Measurements from ENCODE around the gene SCAMP1.

Gene SCAMP1

GRCh38 chr5:78360674-78360923 lies 182 bp downstream of the SCAMP1 start:
- peaks cover 10 to 11% of the 10 kb centered on the region in 2 donors for H3K4me1 ChIP-seq (ENCODE audit: control insufficient read depth in 2 of 2, insufficient read depth in 2 of 2, low read length in 2 of 2)
- H3K27ac ChIP-seq (ENCODE audit: low read depth in 2 of 2, low read length in 2 of 2), result peak overlapping the region; percentile 77 to 91
- no peaks in the 10 kb centered on the region for H3K9me3 ChIP-seq (ENCODE audit: control insufficient read depth in 2 of 2, low read length in 2 of 2)

DNA sequence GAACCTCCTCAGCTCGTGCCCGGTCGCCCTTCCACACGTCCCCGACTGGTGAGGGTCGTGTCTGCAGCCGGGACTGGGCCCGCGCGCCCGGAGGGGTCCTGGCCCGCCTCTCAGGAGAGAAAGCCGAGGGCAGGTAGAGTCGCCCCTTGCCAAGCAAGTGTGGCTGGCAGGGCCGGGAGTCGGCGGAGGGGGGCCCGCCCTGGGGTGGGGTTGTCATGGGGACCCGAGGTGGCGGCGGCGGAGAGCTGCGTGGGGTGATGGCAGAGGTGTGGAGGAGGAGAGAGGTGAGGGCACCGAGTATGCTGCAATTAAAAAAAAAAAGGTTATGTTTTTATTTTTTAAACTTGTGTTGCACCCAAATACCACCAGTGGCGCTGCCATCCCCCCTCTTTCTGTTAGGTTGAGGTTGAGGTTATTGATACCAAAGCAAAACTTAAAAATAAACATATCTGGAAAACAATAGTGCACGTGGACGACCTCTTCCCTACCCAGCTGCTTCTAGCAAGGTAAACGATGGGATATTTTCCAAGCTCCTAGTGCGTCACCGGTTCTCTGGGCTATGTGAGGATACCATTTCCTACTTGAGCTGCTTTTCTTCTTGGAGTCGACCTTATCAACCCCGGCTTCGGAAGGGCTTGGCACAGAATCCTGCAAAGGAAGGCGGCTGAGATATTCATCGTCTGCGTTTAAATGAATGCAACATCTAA lies 660 bp downstream of the SCAMP1 start:
- Histone ChIP-seq H3K36me3 (ENCODE audit: control insufficient read depth in 2 of 2, insufficient read depth in 2 of 2, low read length in 2 of 2) (peaks cover 3 to 5% of the 10 kb centered on the region in 2 donors), H3K4me1 (ENCODE audit: control insufficient read depth in 2 of 2, insufficient read depth in 2 of 2, low read length in 2 of 2) (peaks cover 10 to 11% of the 10 kb centered on the region in 2 donors), H3K4me3 (ENCODE audit: low read length in 2 of 2) (peak overlapping the region; percentile 86 to 93), H3K9ac (ENCODE audit: low read depth in 1 of 2, low read length in 2 of 2) (peak overlapping the region; percentile 89 to 97), H3K27me3 (ENCODE audit: control insufficient read depth in 2 of 2, insufficient read depth in 2 of 2, low read length in 2 of 2) (no peaks in the 10 kb centered on the region), H3K27ac (ENCODE audit: low read depth in 2 of 2, low read length in 2 of 2) (peak overlapping the region; percentile 77 to 91), H3K9me3 (ENCODE audit: control insufficient read depth in 2 of 2, low read length in 2 of 2) (no peaks in the 10 kb centered on the region)

More at GRCh38 chr5:78360674-78360923, 182 bp downstream of the SCAMP1 start:
- no peaks in the 10 kb centered on the region for H3K27me3 ChIP-seq (ENCODE audit: control insufficient read depth in 2 of 2, insufficient read depth in 2 of 2, low read length in 2 of 2)
- H3K4me3 ChIP-seq (ENCODE audit: low read length in 2 of 2), result peak overlapping the region; percentile 86 to 93
- H3K9ac ChIP-seq (ENCODE audit: low read depth in 1 of 2, low read length in 2 of 2), result peak overlapping the region; percentile 89 to 97
- H3K36me3 ChIP-seq (ENCODE audit: control insufficient read depth in 2 of 2, insufficient read depth in 2 of 2, low read length in 2 of 2), result peaks cover 3 to 5% of the 10 kb centered on the region in 2 donors

DNA sequence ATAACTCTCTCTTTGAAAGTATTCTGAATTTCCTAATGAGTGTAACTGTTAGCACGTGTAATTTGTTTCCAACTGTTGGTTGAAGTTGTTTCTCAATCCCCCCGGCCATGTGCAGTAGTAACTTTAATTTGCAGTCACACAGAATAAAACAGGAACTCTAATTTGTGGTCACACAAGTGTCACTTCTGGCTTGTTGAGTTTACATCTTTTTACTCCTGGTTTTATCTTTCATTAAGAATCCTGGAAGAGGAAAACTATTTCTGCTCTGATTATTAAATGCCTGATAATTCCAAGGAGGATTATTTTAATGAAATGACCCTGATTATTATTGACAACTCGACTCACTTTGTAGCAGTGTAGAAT lies 1.2 kb downstream of the SCAMP1 start:
- Histone ChIP-seq H3K9ac (ENCODE audit: low read depth in 1 of 2, low read length in 2 of 2) (peak overlapping the region in 1 of 2 donors; percentile 97), H3K9me3 (ENCODE audit: control insufficient read depth in 2 of 2, low read length in 2 of 2) (no peaks in the 10 kb centered on the region), H3K27me3 (ENCODE audit: control insufficient read depth in 2 of 2, insufficient read depth in 2 of 2, low read length in 2 of 2) (no peaks in the 10 kb centered on the region), H3K36me3 (ENCODE audit: control insufficient read depth in 2 of 2, insufficient read depth in 2 of 2, low read length in 2 of 2) (peaks cover 0 to 5% of the 10 kb centered on the region in 2 donors), H3K4me1 (ENCODE audit: control insufficient read depth in 2 of 2, insufficient read depth in 2 of 2, low read length in 2 of 2) (peaks cover 10 to 11% of the 10 kb centered on the region in 2 donors), H3K27ac (ENCODE audit: low read depth in 2 of 2, low read length in 2 of 2) (peak overlapping the region; percentile 16 to 91), H3K4me3 (ENCODE audit: low read length in 2 of 2) (peak overlapping the region; percentile 86 to 93)

DNA sequence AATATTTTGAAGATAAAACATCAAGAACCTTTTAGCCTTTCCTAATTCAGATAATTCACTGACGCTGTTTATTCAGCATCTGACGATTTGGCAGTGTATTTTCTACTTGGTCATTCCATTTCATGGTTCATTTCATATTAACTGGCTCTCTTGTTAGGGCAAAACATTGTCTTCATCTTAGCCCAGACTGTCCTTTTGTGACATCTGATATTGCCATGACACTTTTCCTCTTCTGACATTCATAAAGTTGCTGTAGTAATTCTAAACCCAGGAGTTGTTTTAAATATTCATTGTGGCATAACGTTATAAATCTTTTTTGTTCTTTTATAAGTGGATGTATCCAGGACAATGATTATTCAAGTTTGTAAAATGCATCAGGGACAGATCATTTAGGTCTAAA lies 1.8 kb downstream of the SCAMP1 start:
- Histone ChIP-seq H3K4me3 (ENCODE audit: low read length in 2 of 2) (no peak overlapping the region), H3K9me3 (ENCODE audit: control insufficient read depth in 2 of 2, low read length in 2 of 2) (no peaks in the 10 kb centered on the region), H3K9ac (ENCODE audit: low read depth in 1 of 2, low read length in 2 of 2) (no peak overlapping the region), H3K27me3 (ENCODE audit: control insufficient read depth in 2 of 2, insufficient read depth in 2 of 2, low read length in 2 of 2) (no peaks in the 10 kb centered on the region), H3K36me3 (ENCODE audit: control insufficient read depth in 2 of 2, insufficient read depth in 2 of 2, low read length in 2 of 2) (peaks cover 0 to 2% of the 10 kb centered on the region in 2 donors), H3K27ac (ENCODE audit: low read depth in 2 of 2, low read length in 2 of 2) (no peak overlapping the region), H3K4me1 (ENCODE audit: control insufficient read depth in 2 of 2, insufficient read depth in 2 of 2, low read length in 2 of 2) (peaks cover 10 to 11% of the 10 kb centered on the region in 2 donors)

DNA sequence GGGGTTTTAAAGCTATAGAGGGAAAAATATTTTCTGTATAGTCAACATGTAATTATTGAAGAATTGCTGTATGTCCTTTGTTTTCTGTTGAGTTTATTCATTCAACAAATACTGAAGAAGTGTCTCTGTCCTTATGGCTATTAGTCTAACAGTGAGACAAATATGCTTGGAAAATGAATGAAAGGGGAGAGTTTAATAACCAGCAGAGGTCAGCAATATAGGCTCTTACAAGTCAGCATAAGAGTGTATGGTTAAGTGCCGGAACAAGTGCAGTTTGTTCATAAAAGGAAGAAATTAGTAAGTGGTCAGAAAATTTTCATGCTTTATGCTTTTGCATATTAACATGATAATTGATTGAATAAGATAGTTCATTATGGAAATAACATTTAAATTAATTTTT lies 3.6 kb downstream of the SCAMP1 start:
- Histone ChIP-seq H3K27ac (ENCODE audit: low read depth in 2 of 2, low read length in 2 of 2) (no peak overlapping the region), H3K9me3 (ENCODE audit: control insufficient read depth in 2 of 2, low read length in 2 of 2) (no peaks in the 10 kb centered on the region), H3K4me1 (ENCODE audit: control insufficient read depth in 2 of 2, insufficient read depth in 2 of 2, low read length in 2 of 2) (peaks cover 7 to 9% of the 10 kb centered on the region in 2 donors), H3K27me3 (ENCODE audit: control insufficient read depth in 2 of 2, insufficient read depth in 2 of 2, low read length in 2 of 2) (no peaks in the 10 kb centered on the region), H3K36me3 (ENCODE audit: control insufficient read depth in 2 of 2, insufficient read depth in 2 of 2, low read length in 2 of 2) (no peaks in the 10 kb centered on the region), H3K4me3 (ENCODE audit: low read length in 2 of 2) (no peak overlapping the region), H3K9ac (ENCODE audit: low read depth in 1 of 2, low read length in 2 of 2) (no peak overlapping the region)

DNA sequence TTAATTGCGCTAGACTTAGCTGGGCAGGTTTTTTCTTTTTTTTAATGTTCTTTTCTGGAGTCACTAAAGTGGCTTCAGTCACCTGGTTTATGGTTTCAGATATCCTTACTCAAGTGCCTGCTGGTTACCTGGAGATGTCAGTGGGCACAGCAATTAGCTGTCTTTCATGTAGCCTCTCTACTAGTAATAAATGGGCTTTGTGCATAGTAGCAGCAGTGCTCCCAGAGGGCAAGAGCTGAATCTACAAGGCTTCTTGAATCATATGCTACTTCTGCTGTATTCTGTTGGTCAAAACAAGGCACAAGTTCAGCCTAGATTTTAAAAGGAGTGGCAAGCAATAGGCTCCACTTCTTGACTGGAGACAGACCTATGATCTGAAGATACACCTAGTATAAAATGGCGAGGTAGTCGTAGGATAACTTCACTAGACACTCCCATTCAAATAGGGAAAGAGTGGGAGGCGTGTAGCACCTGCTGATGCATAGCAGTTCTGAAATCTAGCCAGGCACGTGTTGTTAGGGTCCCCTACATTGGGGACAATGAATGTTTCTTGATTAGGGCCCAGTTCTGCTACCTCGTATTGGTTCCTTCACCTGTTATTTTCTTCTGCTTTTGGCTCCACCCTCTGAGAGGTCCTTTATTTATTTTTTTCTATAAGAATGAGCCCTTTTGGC lies 7.0 kb downstream of the SCAMP1 start:
- Histone ChIP-seq H3K9ac (ENCODE audit: low read depth in 1 of 2, low read length in 2 of 2) (no peak overlapping the region), H3K4me3 (ENCODE audit: low read length in 2 of 2) (no peak overlapping the region), H3K9me3 (ENCODE audit: control insufficient read depth in 2 of 2, low read length in 2 of 2) (no peaks in the 10 kb centered on the region), H3K4me1 (ENCODE audit: control insufficient read depth in 2 of 2, insufficient read depth in 2 of 2, low read length in 2 of 2) (no peaks in the 10 kb centered on the region), H3K27ac (ENCODE audit: low read depth in 2 of 2, low read length in 2 of 2) (no peak overlapping the region), H3K27me3 (ENCODE audit: control insufficient read depth in 2 of 2, insufficient read depth in 2 of 2, low read length in 2 of 2) (no peaks in the 10 kb centered on the region), H3K36me3 (ENCODE audit: control insufficient read depth in 2 of 2, insufficient read depth in 2 of 2, low read length in 2 of 2) (no peaks in the 10 kb centered on the region)

GRCh38 chr5:78369680-78370079 lies 9.3 kb downstream of the SCAMP1 start:
- Histone ChIP-seq H3K27ac (ENCODE audit: low read depth in 2 of 2, low read length in 2 of 2) (no peak overlapping the region), H3K27me3 (ENCODE audit: control insufficient read depth in 2 of 2, insufficient read depth in 2 of 2, low read length in 2 of 2) (no peaks in the 10 kb centered on the region), H3K4me3 (ENCODE audit: low read length in 2 of 2) (no peak overlapping the region), H3K4me1 (ENCODE audit: control insufficient read depth in 2 of 2, insufficient read depth in 2 of 2, low read length in 2 of 2) (no peaks in the 10 kb centered on the region), H3K9ac (ENCODE audit: low read depth in 1 of 2, low read length in 2 of 2) (no peak overlapping the region), H3K9me3 (ENCODE audit: control insufficient read depth in 2 of 2, low read length in 2 of 2) (no peaks in the 10 kb centered on the region), H3K36me3 (ENCODE audit: control insufficient read depth in 2 of 2, insufficient read depth in 2 of 2, low read length in 2 of 2) (no peaks in the 10 kb centered on the region)

DNA sequence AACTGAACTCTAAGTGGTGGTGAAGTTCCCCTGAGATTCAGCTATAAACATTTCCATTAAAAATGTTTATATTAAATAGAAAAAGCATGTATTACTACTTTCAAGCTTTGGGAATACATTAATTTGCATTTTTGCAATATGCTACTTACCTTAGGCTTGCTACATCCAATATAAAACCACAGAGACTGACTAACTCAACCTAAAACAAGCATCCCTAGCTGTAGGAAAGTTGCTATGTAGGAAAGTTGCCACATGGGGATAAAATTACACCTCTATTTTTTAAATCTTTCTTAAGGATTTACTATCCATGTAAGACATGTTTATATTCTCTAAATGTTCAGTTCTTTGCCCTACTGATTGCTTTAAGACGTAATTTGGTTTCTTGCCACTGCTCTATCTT lies 12.8 kb downstream of the SCAMP1 start:
- Histone ChIP-seq H3K4me1 (ENCODE audit: control insufficient read depth in 2 of 2, insufficient read depth in 2 of 2, low read length in 2 of 2) (no peaks in the 10 kb centered on the region), H3K9ac (ENCODE audit: low read depth in 1 of 2, low read length in 2 of 2) (no peak overlapping the region), H3K36me3 (ENCODE audit: control insufficient read depth in 2 of 2, insufficient read depth in 2 of 2, low read length in 2 of 2) (no peaks in the 10 kb centered on the region), H3K4me3 (ENCODE audit: low read length in 2 of 2) (no peak overlapping the region), H3K9me3 (ENCODE audit: control insufficient read depth in 2 of 2, low read length in 2 of 2) (no peaks in the 10 kb centered on the region), H3K27me3 (ENCODE audit: control insufficient read depth in 2 of 2, insufficient read depth in 2 of 2, low read length in 2 of 2) (no peaks in the 10 kb centered on the region), H3K27ac (ENCODE audit: low read depth in 2 of 2, low read length in 2 of 2) (no peak overlapping the region)

- no peaks in the 10 kb centered on the region for H3K9me3 ChIP-seq (ENCODE audit: control insufficient read depth in 2 of 2, low read length in 2 of 2)
- H3K27ac ChIP-seq (ENCODE audit: low read depth in 2 of 2, low read length in 2 of 2), result no peak overlapping the region
- no peak overlapping the region for H3K4me3 ChIP-seq (ENCODE audit: low read length in 2 of 2)
- no peaks in the 10 kb centered on the region for H3K27me3 ChIP-seq (ENCODE audit: control insufficient read depth in 2 of 2, insufficient read depth in 2 of 2, low read length in 2 of 2)
- no peak overlapping the region for H3K9ac ChIP-seq (ENCODE audit: low read depth in 1 of 2, low read length in 2 of 2)
- H3K36me3 ChIP-seq (ENCODE audit: control insufficient read depth in 2 of 2, insufficient read depth in 2 of 2, low read length in 2 of 2), result no peaks in the 10 kb centered on the region
- no peaks in the 10 kb centered on the region for H3K4me1 ChIP-seq (ENCODE audit: control insufficient read depth in 2 of 2, insufficient read depth in 2 of 2, low read length in 2 of 2)
These were observed 15.9 kb downstream of the SCAMP1 start for GRCh38 chr5:78376315-78376714.

- Histone ChIP-seq H3K27ac (ENCODE audit: low read depth in 2 of 2, low read length in 2 of 2) (no peak overlapping the region), H3K4me3 (ENCODE audit: low read length in 2 of 2) (no peak overlapping the region), H3K27me3 (ENCODE audit: control insufficient read depth in 2 of 2, insufficient read depth in 2 of 2, low read length in 2 of 2) (no peaks in the 10 kb centered on the region), H3K36me3 (ENCODE audit: control insufficient read depth in 2 of 2, insufficient read depth in 2 of 2, low read length in 2 of 2) (no peaks in the 10 kb centered on the region), H3K9me3 (ENCODE audit: control insufficient read depth in 2 of 2, low read length in 2 of 2) (no peaks in the 10 kb centered on the region), H3K9ac (ENCODE audit: low read depth in 1 of 2, low read length in 2 of 2) (no peak overlapping the region), H3K4me1 (ENCODE audit: control insufficient read depth in 2 of 2, insufficient read depth in 2 of 2, low read length in 2 of 2) (no peaks in the 10 kb centered on the region)
These were observed 16.8 kb downstream of the SCAMP1 start for GRCh38 chr5:78377056-78377717.

Data from mucosa of rectum (tissue), 2 donors.